Stimulated activated effector memory CD8-positive, alpha-beta T cell treated with anti-CD3 and anti-CD28 coated beads, Interleukin-12 subunit alpha, Interleukin-12 subunit beta, amount 100 ng/mL, for 72 hours (primary cell): ENCODE data around the gene ZNF541.
A peak's percentile ranks its signal among the peaks of the same experiment; 100 is the strongest.

ENCODE experiments used
- ATAC-seq: fragments of 150-1000 bp; cut with Tn5 transposase; 2 replicates; pipeline ENCODE4 v1.10.0; 2021
- DNase-seq, 2 donors: peaks; one replicate each; pipeline ENCODE4 v3.0.0; 2021 to 2022; ENCODE audit warnings: low spot score in 2 of 2
- H3K27ac Mint-ChIP-seq: one replicate; pipeline ENCODE4 v1.8.0; 2022; ENCODE audit warnings: mild to moderate bottlenecking, mixed read lengths
- H3K36me3 Mint-ChIP-seq: one replicate; pipeline ENCODE4 v1.8.0; 2022; ENCODE audit warnings: mild to moderate bottlenecking, mixed read lengths
- H3K4me1 Mint-ChIP-seq: one replicate; pipeline ENCODE4 v1.8.0; 2022; ENCODE audit warnings: mixed read lengths
- H3K4me3 Mint-ChIP-seq: one replicate; pipeline ENCODE4 v1.8.0; 2022; ENCODE audit warnings: mild to moderate bottlenecking, mixed read lengths
- H3K9me3 Mint-ChIP-seq: one replicate; pipeline ENCODE4 v1.8.0; 2022; ENCODE audit warnings: mixed read lengths

Gene ZNF541

GRCh38 chr19:47572635-47573034 lies 313 bp downstream of the ZNF541 start:
- no peak overlapping the region for H3K27ac Mint-ChIP-seq
- H3K9me3 Mint-ChIP-seq, result no peaks in the 10 kb centered on the region
- peaks cover 24% of the 10 kb centered on the region for H3K4me1 Mint-ChIP-seq
- DNase-seq (no peak), ATAC-seq (no peak)
- H3K4me3 Mint-ChIP-seq, result peak overlapping the region; percentile 33
- no peaks in the 10 kb centered on the region for H3K36me3 Mint-ChIP-seq

- Mint-ChIP-seq H3K9me3 (no peaks in the 10 kb centered on the region), H3K27ac (no peak overlapping the region), H3K36me3 (no peaks in the 10 kb centered on the region), H3K4me3 (no peak overlapping the region), H3K4me1 (peaks cover 10% of the 10 kb centered on the region)
- ATAC-seq (no peak), DNase-seq (no peak)
Observed at GRCh38 chr19:47569331-47569730, 3.6 kb downstream of the ZNF541 start.

- ATAC-seq, result no peak
- H3K4me3 Mint-ChIP-seq, result no peak overlapping the region
Observed at GRCh38 chr19:47564081-47564480, 8.9 kb downstream of the ZNF541 start.

GRCh38 chr19:47561440-47562057 lies 11.4 kb downstream of the ZNF541 start:
- H3K27ac Mint-ChIP-seq, result no peak overlapping the region

More at GRCh38 chr19:47564081-47564480, 8.9 kb downstream of the ZNF541 start:
- Mint-ChIP-seq H3K4me1 (no peaks in the 10 kb centered on the region), H3K36me3 (no peaks in the 10 kb centered on the region), H3K27ac (no peak overlapping the region), H3K9me3 (no peaks in the 10 kb centered on the region)
- DNase-seq, result no peak

GRCh38 chr19:47560999-47561398 lies 11.9 kb downstream of the ZNF541 start:
- no peak overlapping the region for H3K4me3 Mint-ChIP-seq
- ATAC-seq, result no peak
- H3K36me3 Mint-ChIP-seq, result no peaks in the 10 kb centered on the region
- H3K4me1 Mint-ChIP-seq, result no peaks in the 10 kb centered on the region
- DNase-seq, result no peak
- no peak overlapping the region for H3K27ac Mint-ChIP-seq
- no peaks in the 10 kb centered on the region for H3K9me3 Mint-ChIP-seq

More at GRCh38 chr19:47561440-47562057, 11.4 kb downstream of the ZNF541 start:
- Mint-ChIP-seq H3K9me3 (no peaks in the 10 kb centered on the region), H3K36me3 (no peaks in the 10 kb centered on the region), H3K4me3 (no peak overlapping the region), H3K4me1 (no peaks in the 10 kb centered on the region)
- no peak for ATAC-seq
- no peak for DNase-seq

GRCh38 chr19:47550129-47550528 lies 22.8 kb downstream of the ZNF541 start:
- Mint-ChIP-seq H3K9me3 (no peaks in the 10 kb centered on the region), H3K36me3 (no peaks in the 10 kb centered on the region), H3K4me1 (peaks cover 7% of the 10 kb centered on the region), H3K27ac (no peak overlapping the region), H3K4me3 (no peak overlapping the region)
- DNase-seq (no peak), ATAC-seq (no peak)

GRCh38 chr19:47549261-47549862 lies 23.6 kb downstream of the ZNF541 start:
- Mint-ChIP-seq H3K36me3 (no peaks in the 10 kb centered on the region), H3K27ac (no peak overlapping the region), H3K9me3 (no peaks in the 10 kb centered on the region), H3K4me1 (peaks cover 7% of the 10 kb centered on the region), H3K4me3 (no peak overlapping the region)
- ATAC-seq (no peak), DNase-seq (no peak)

- H3K27ac Mint-ChIP-seq, result no peak overlapping the region
- no peak for DNase-seq
- no peak overlapping the region for H3K4me3 Mint-ChIP-seq
Observed at GRCh38 chr19:47547199-47547598, 25.7 kb downstream of the ZNF541 start.

GRCh38 chr19:47545061-47545948 lies 27.6 kb downstream of the ZNF541 start:
- peaks cover 26% of the 10 kb centered on the region for H3K4me1 Mint-ChIP-seq
- ATAC-seq, result no peak
- no peaks in the 10 kb centered on the region for H3K9me3 Mint-ChIP-seq
- no peak overlapping the region for H3K27ac Mint-ChIP-seq
- no peak for DNase-seq
- peak overlapping the region; percentile 23 for H3K4me3 Mint-ChIP-seq
- no peaks in the 10 kb centered on the region for H3K36me3 Mint-ChIP-seq

More at GRCh38 chr19:47547199-47547598, 25.7 kb downstream of the ZNF541 start:
- Mint-ChIP-seq H3K4me1 (peaks cover 10% of the 10 kb centered on the region), H3K9me3 (no peaks in the 10 kb centered on the region), H3K36me3 (no peaks in the 10 kb centered on the region)
- no peak for ATAC-seq

- ATAC-seq, result no peak
- peak overlapping the region; percentile 23 for H3K4me3 Mint-ChIP-seq
- DNase-seq, result no peak
- H3K36me3 Mint-ChIP-seq, result no peaks in the 10 kb centered on the region
- peak overlapping the region; percentile 43 for H3K27ac Mint-ChIP-seq
- no peaks in the 10 kb centered on the region for H3K9me3 Mint-ChIP-seq
- H3K4me1 Mint-ChIP-seq, result peaks cover 29% of the 10 kb centered on the region
Observed at GRCh38 chr19:47544476-47544875, 28.5 kb downstream of the ZNF541 start.

- Mint-ChIP-seq H3K27ac (no peak overlapping the region), H3K4me3 (no peak overlapping the region), H3K36me3 (no peaks in the 10 kb centered on the region), H3K9me3 (no peaks in the 10 kb centered on the region), H3K4me1 (peaks cover 30% of the 10 kb centered on the region)
- no peak for DNase-seq
- no peak for ATAC-seq
Observed at GRCh38 chr19:47544075-47544474, 28.9 kb downstream of the ZNF541 start.

GRCh38 chr19:47542030-47542475 lies 30.9 kb downstream of the ZNF541 start:
- Mint-ChIP-seq H3K4me3 (peak overlapping the region; percentile 58), H3K27ac (peak overlapping the region; percentile 56), H3K36me3 (no peaks in the 10 kb centered on the region), H3K9me3 (no peaks in the 10 kb centered on the region), H3K4me1 (peaks cover 30% of the 10 kb centered on the region)
- ATAC-seq, result no peak
- DNase-seq, result no peak

GRCh38 chr19:47541518-47541917 lies 31.4 kb downstream of the ZNF541 start:
- peak; percentile 91 for ATAC-seq
- Mint-ChIP-seq H3K9me3 (no peaks in the 10 kb centered on the region), H3K4me3 (peak overlapping the region; percentile 58), H3K36me3 (no peaks in the 10 kb centered on the region), H3K4me1 (peaks cover 30% of the 10 kb centered on the region), H3K27ac (peak overlapping the region; percentile 56)
- DNase-seq, result peak; percentile 30 to 62

- H3K4me3 Mint-ChIP-seq, result peak overlapping the region; percentile 58
- peak overlapping the region; percentile 56 for H3K27ac Mint-ChIP-seq
- peaks cover 30% of the 10 kb centered on the region for H3K4me1 Mint-ChIP-seq
- DNase-seq (no peak), ATAC-seq (no peak)
- H3K36me3 Mint-ChIP-seq, result no peaks in the 10 kb centered on the region
- no peaks in the 10 kb centered on the region for H3K9me3 Mint-ChIP-seq
Observed at GRCh38 chr19:47540748-47541147, 32.2 kb downstream of the ZNF541 start.

GRCh38 chr19:47539747-47540311 lies 33.1 kb downstream of the ZNF541 start:
- peak overlapping the region; percentile 58 for H3K4me3 Mint-ChIP-seq
- peak overlapping the region; percentile 56 for H3K27ac Mint-ChIP-seq
- DNase-seq (no peak), ATAC-seq (peak; percentile 74)
- no peaks in the 10 kb centered on the region for H3K9me3 Mint-ChIP-seq
- no peaks in the 10 kb centered on the region for H3K36me3 Mint-ChIP-seq
- peaks cover 30% of the 10 kb centered on the region for H3K4me1 Mint-ChIP-seq
